HCT116 (cell line): Measurements from ENCODE around the gene PTPN23. TPM values are rescaled to one million over a fixed set of nuclear protein-coding genes. Genes with fewer than 3 reads are reported as not detected.

Source experiments
- ATAC-seq: fragments of 200-7000 bp; cut with Tn5 transposase; 2 replicates; pipeline ENCODE4 v1.9.1; 2020; ENCODE audit warnings: mild to moderate bottlenecking, moderate library complexity
- BruUV-seq: library from RNA; stranded (reverse); fragments of 400-500 nt; replicated peaks from 2 replicates; lab custom pipeline; 2021; lab: Mats Ljungman, UMichigan
- CTCF ChIA-PET: fragments of 300-600 bp; sonication (Branson Sonifier 250); formaldehyde crosslinking; loops from one replicate; lab custom pipeline; 2021; ENCODE audit warnings: antibody characterized with exemption; lab: Charles Lee
- POLR2A ChIA-PET: fragments of 300-600, 350-600 bp; sonication (Branson Sonifier 250); formaldehyde crosslinking; loops from one replicate; lab custom pipeline; 2021; ENCODE audit warnings: antibody characterized with exemption; lab: Charles Lee
- RAD21 ChIA-PET, 2 experiments: fragments of 300-600 bp; sonication (Branson Sonifier 250); formaldehyde crosslinking; loops; one replicate each; lab custom pipeline; 2023; ENCODE audit warnings: low total read pairs in 2 of 2; ENCODE audit not compliant: uncharacterized antibody in 2 of 2, unreplicated experiment in 2 of 2, low non-redundant PET in 1 of 2; lab: Charles Lee
- DNase-seq: peaks from one replicate; pipeline ENCODE4 v3.0.0-alpha.2; 2010; ENCODE audit warnings: low read depth, low spot score
- H2AFZ ChIP-seq: fragments of 200-600 bp; shearing (Covaris generic), sonication (generic); 2 replicates; pipeline ENCODE4 v1.6.1; 2017; ENCODE audit warnings: low read depth, mixed run types, mixed read lengths, antibody characterized with exemption, low read length; ENCODE audit not compliant: poor library complexity, severe bottlenecking
- H3K27ac ChIP-seq: 2 replicates; pipeline ENCODE4 v1.5.1; 2012; ENCODE audit warnings: low read depth, low read length
- H3K27me3 ChIP-seq: fragments of 200-600 bp; sonication (generic); 2 replicates; pipeline ENCODE4 v1.6.1; 2016; ENCODE audit warnings: mixed run types, low read length, mixed read lengths; ENCODE audit not compliant: insufficient read depth
- H3K36me3 ChIP-seq, 2 experiments: fragments of 200-500 bp in 1 of 2; fragments of 200-600 bp in 1 of 2; sonication (Bioruptor generic) in 1 of 2; sonication (generic) in 1 of 2; 2 replicates each; pipeline versions ENCODE4 v1.5.1 to v1.6.1; 2014 to 2016; ENCODE audit warnings: low read length in 2 of 2, inconsistent platforms in 1 of 2, mixed read lengths in 1 of 2, mixed run types in 1 of 2; ENCODE audit not compliant: insufficient read depth in 2 of 2, control insufficient read depth in 1 of 2
- H3K4me1 ChIP-seq, 2 experiments: fragments of 200-600 bp in 1 of 2; sonication (generic) in 1 of 2; 2 replicates each; pipeline versions ENCODE4 v1.5.1 to v1.6.1; 2012 to 2017; ENCODE audit warnings: low read length in 2 of 2, inconsistent platforms in 1 of 2, mild to moderate bottlenecking in 1 of 2, mixed read lengths in 1 of 2, mixed run types in 1 of 2, moderate library complexity in 1 of 2; ENCODE audit not compliant: insufficient read depth in 2 of 2, control insufficient read depth in 1 of 2
- H3K4me2 ChIP-seq: fragments of 200-600 bp; sonication (generic); 2 replicates; pipeline ENCODE4 v1.6.1; 2017; ENCODE audit warnings: mixed run types, low read length, mixed read lengths
- H3K4me3 ChIP-seq, 2 experiments: fragments of 200-600 bp in 1 of 2; sonication (generic) in 1 of 2; replicated peaks in 1 of 2; 2 replicates each; pipeline ENCODE4 v1.5.1; 2011 to 2016; ENCODE audit warnings: low read length in 2 of 2, control low read depth in 1 of 2, low read depth in 1 of 2, mild to moderate bottlenecking in 1 of 2, mixed read lengths in 1 of 2, mixed run types in 1 of 2
- H3K79me2 ChIP-seq: fragments of 200-600 bp; sonication (generic); 2 replicates; pipeline ENCODE4 v1.6.1; 2017; ENCODE audit warnings: mild to moderate bottlenecking, mixed run types, low read length, moderate library complexity, mixed read lengths; ENCODE audit not compliant: insufficient read depth
- H3K9ac ChIP-seq: fragments of 200-600 bp; sonication (generic); 2 replicates; pipeline ENCODE4 v1.6.1; 2016; ENCODE audit warnings: low read length, mixed read lengths
- H3K9me2 ChIP-seq: fragments of 200-600 bp; sonication (generic), shearing (Covaris generic); 2 replicates; pipeline ENCODE4 v1.6.1; 2017; ENCODE audit warnings: mixed run types, mild to moderate bottlenecking, moderate library complexity; ENCODE audit not compliant: insufficient read depth
- H3K9me3 ChIP-seq, 2 experiments: fragments of 200-500 bp in 1 of 2; fragments of 200-600 bp in 1 of 2; sonication (Bioruptor generic) in 1 of 2; sonication (generic) in 1 of 2; 2 replicates each; pipeline ENCODE4 v1.6.1; 2014 to 2017; ENCODE audit warnings: low read length in 2 of 2, mixed read lengths in 2 of 2, inconsistent platforms in 1 of 2, low read depth in 1 of 2, mild to moderate bottlenecking in 1 of 2, mixed run types in 1 of 2, moderate library complexity in 1 of 2; ENCODE audit not compliant: control insufficient read depth in 1 of 2, insufficient read depth in 1 of 2
- H4K20me1 ChIP-seq: fragments of 200-600 bp; sonication (generic), shearing (Covaris generic); 2 replicates; pipeline ENCODE4 v1.6.1; 2017; ENCODE audit warnings: mixed run types, mild to moderate bottlenecking, moderate library complexity; ENCODE audit not compliant: insufficient read depth
- CEBPB ChIP-seq: IDR thresholded peaks from 2 replicates; pipeline ENCODE4 v1.6.1; 2012; ENCODE audit warnings: low read depth
- EGR1 ChIP-seq: IDR thresholded peaks from 2 replicates; pipeline ENCODE4 v1.6.1; 2012; ENCODE audit warnings: low read depth
- POLR2A ChIP-seq: IDR thresholded peaks from 2 replicates; pipeline ENCODE4 v1.7.0; 2011; ENCODE audit warnings: borderline replicate concordance; ENCODE audit not compliant: insufficient read depth, insufficient read length; ENCODE audit errors: extremely low read depth
- SP1 ChIP-seq: IDR thresholded peaks from 2 replicates; pipeline ENCODE4 v1.6.1; 2012; ENCODE audit warnings: low read depth
- TCF7L2 ChIP-seq: IDR thresholded peaks from 2 replicates; pipeline ENCODE4 v1.7.0; 2011; ENCODE audit warnings: borderline replicate concordance, inconsistent platforms; ENCODE audit not compliant: insufficient read depth, insufficient read length; ENCODE audit errors: extremely low read depth
- YY1 ChIP-seq: IDR thresholded peaks from 2 replicates; pipeline ENCODE4 v1.6.1; 2011; ENCODE audit warnings: low read length, low read depth, moderate library complexity, mild to moderate bottlenecking; ENCODE audit not compliant: insufficient replicate concordance; ENCODE audit errors: extremely low read depth
- ZFX ChIP-seq: fragments of 450-650 bp; IDR thresholded peaks from 2 replicates; pipeline ENCODE4 v1.6.1; 2017
- ZNF274 ChIP-seq: fragments of 200-500 bp; sonication (Bioruptor generic); IDR thresholded peaks from 2 replicates; pipeline ENCODE4 v1.6.1; 2014; ENCODE audit warnings: mild to moderate bottlenecking, low read depth, low read length, inconsistent platforms
- intact Hi-C: fragments of 100-400 bp; cut with micrococcal nuclease; formaldehyde crosslinking; loops from 2 replicates; pipeline ENCODE4 v1.10.0; 2022
- total RNA-seq: library from RNA; stranded (reverse); gene quantifications from one replicate; pipeline ENCODE4 v1.2.1, GENCODE V29; 2021; ENCODE audit not compliant: unreplicated experiment
- TF ChIP-seq, protein P1 (sequence below): IDR thresholded peaks from 2 replicates; pipeline ENCODE4 v1.6.1; 2012
- TF ChIP-seq, protein P2 (sequence below): IDR thresholded peaks from 2 replicates; pipeline ENCODE4 v1.6.1; 2011; ENCODE audit warnings: mild to moderate bottlenecking, low read length, moderate library complexity; ENCODE audit not compliant: insufficient replicate concordance; ENCODE audit errors: extremely low read depth
- TF ChIP-seq, protein P3 (sequence below): IDR thresholded peaks from 2 replicates; pipeline ENCODE4 v1.6.1; 2012; ENCODE audit warnings: low read depth

Gene PTPN23
- total RNA-seq, 1 experiment from 2014 or later: 56.5 TPM

DNA sequence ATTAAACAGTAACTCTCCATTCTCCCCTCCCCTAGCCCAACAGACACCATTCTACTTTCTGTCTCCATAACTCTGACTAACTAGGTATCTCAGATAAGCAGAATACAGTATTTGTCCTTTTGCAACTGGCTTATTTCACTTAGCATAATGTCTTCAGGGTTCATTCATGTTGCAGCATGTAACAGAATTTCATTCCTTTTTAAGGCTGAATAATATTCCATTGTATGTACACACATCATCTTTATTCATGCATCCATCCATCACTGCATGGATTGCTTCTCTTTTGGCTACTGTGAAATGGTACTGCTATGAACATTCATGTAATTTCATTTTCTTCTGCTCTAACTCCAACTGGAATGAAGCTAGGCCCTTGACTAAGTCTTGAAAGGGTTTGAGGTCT, 2.0 kb upstream of the PTPN23 start:
- no peak overlapping the region for H3K27ac ChIP-seq
- H2AFZ ChIP-seq: no peak overlapping the region
- POLR2A ChIA-PET: no interaction called here

DNA sequence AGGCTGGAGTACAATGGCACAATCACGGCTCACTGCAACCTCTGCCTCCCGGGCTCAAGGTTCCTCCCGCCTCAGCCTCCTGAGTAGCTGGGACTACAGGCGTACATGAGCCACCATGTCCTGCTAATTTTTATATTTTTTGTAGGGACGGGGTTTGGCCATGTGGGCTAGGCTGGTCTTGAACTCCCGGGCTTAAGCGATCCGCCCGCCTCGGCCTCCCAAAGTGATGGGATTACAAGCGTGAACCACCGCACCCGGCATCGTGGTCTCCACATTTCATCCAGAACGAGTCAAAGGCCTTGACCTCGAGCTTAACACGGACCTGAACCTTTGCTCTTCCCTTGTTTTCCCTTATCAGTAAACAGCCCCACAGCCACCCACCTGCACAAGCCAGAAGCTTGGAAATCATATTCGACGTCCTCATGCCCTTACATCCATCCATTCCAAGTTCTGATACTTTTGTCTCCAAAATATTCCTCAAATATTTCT, 1.4 kb upstream of the PTPN23 start:
- H3K79me2 ChIP-seq: peaks cover 48% of the 10 kb centered on the region
- ChIA-PET POLR2A (no interaction called here), RAD21 (no interaction called here), CTCF (no interaction called here)
- no peaks in the 10 kb centered on the region for H3K36me3 ChIP-seq
- no TSS peak for BruUV-seq
- peaks cover 9 to 25% of the 10 kb centered on the region in 2 experiments for H3K4me1 ChIP-seq
- peak overlapping the region; percentile 83 for H3K27ac ChIP-seq
- intact Hi-C loops: no loop called here
- H2AFZ ChIP-seq: no peak overlapping the region
- peak overlapping the region; percentile 94 for H3K9ac ChIP-seq
- peak overlapping the region; percentile 87 to 97 for H3K4me3 ChIP-seq
- no peak for ATAC-seq
- no peak for DNase-seq
- no peaks in the 10 kb centered on the region for H3K9me2 ChIP-seq
- no peaks in the 10 kb centered on the region for H3K27me3 ChIP-seq
- H3K9me3 ChIP-seq: no peaks in the 10 kb centered on the region
- H4K20me1 ChIP-seq: no peaks in the 10 kb centered on the region
- peak overlapping the region; percentile 88 for H3K4me2 ChIP-seq
- no peak for TF ChIP-seq SP1
- TF ChIP-seq ZNF274: no peak
- TF ChIP-seq, protein P1, sequence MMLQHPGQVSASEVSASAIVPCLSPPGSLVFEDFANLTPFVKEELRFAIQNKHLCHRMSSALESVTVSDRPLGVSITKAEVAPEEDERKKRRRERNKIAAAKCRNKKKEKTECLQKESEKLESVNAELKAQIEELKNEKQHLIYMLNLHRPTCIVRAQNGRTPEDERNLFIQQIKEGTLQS: no peak
- no peak for TF ChIP-seq TCF7L2
- TF ChIP-seq CEBPB: no peak
- TF ChIP-seq, protein P2, sequence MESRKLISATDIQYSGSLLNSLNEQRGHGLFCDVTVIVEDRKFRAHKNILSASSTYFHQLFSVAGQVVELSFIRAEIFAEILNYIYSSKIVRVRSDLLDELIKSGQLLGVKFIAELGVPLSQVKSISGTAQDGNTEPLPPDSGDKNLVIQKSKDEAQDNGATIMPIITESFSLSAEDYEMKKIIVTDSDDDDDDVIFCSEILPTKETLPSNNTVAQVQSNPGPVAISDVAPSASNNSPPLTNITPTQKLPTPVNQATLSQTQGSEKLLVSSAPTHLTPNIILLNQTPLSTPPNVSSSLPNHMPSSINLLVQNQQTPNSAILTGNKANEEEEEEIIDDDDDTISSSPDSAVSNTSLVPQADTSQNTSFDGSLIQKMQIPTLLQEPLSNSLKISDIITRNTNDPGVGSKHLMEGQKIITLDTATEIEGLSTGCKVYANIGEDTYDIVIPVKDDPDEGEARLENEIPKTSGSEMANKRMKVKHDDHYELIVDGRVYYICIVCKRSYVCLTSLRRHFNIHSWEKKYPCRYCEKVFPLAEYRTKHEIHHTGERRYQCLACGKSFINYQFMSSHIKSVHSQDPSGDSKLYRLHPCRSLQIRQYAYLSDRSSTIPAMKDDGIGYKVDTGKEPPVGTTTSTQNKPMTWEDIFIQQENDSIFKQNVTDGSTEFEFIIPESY: no peak
- no peak for TF ChIP-seq POLR2A
- TF ChIP-seq EGR1: no peak
- TF ChIP-seq, protein P3, sequence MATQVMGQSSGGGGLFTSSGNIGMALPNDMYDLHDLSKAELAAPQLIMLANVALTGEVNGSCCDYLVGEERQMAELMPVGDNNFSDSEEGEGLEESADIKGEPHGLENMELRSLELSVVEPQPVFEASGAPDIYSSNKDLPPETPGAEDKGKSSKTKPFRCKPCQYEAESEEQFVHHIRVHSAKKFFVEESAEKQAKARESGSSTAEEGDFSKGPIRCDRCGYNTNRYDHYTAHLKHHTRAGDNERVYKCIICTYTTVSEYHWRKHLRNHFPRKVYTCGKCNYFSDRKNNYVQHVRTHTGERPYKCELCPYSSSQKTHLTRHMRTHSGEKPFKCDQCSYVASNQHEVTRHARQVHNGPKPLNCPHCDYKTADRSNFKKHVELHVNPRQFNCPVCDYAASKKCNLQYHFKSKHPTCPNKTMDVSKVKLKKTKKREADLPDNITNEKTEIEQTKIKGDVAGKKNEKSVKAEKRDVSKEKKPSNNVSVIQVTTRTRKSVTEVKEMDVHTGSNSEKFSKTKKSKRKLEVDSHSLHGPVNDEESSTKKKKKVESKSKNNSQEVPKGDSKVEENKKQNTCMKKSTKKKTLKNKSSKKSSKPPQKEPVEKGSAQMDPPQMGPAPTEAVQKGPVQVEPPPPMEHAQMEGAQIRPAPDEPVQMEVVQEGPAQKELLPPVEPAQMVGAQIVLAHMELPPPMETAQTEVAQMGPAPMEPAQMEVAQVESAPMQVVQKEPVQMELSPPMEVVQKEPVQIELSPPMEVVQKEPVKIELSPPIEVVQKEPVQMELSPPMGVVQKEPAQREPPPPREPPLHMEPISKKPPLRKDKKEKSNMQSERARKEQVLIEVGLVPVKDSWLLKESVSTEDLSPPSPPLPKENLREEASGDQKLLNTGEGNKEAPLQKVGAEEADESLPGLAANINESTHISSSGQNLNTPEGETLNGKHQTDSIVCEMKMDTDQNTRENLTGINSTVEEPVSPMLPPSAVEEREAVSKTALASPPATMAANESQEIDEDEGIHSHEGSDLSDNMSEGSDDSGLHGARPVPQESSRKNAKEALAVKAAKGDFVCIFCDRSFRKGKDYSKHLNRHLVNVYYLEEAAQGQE: no peak
- TF ChIP-seq YY1: no peak

More for the DNA sequence above, 2.0 kb upstream of the PTPN23 start:
- no peaks in the 10 kb centered on the region for H3K27me3 ChIP-seq
- peak overlapping the region; percentile 88 for H3K4me2 ChIP-seq
- H3K79me2 ChIP-seq: peaks cover 43% of the 10 kb centered on the region
- TF ChIP-seq TCF7L2 (no peak), ZFX (no peak)
- BruUV-seq: no TSS peak
- H3K36me3 ChIP-seq: no peaks in the 10 kb centered on the region
- DNase-seq (no peak), ATAC-seq (no peak)
- H4K20me1 ChIP-seq: no peaks in the 10 kb centered on the region
- no peaks in the 10 kb centered on the region for H3K9me2 ChIP-seq
- intact Hi-C loops: no loop called here
- no peaks in the 10 kb centered on the region for H3K9me3 ChIP-seq
- ChIA-PET CTCF (no interaction called here), RAD21 (no interaction called here)
- H3K4me3 ChIP-seq: no peak overlapping the region
- H3K9ac ChIP-seq: 0 out of 2 replicates have a peak overlapping the region, but pooled peaks have one; percentile 94
- peaks cover 9 to 25% of the 10 kb centered on the region in 2 experiments for H3K4me1 ChIP-seq
